ENCODE measurements around the gene ACSF2.

GRCh38 chr17:50414808-50415207 lies 11.2 kb upstream of the ACSF2 start:
- TF ChIP-seq CTCF (IDR thresholded peaks at IDR 0.05) (no peak), POLR2A (IDR thresholded peaks at IDR 0.05) (no peak)
